GM21515 (cell line): ENCODE data around the gene ADIRF.
"Not testable (repeated sequence)": the region's sequence is repeated elsewhere in the genome, so short reads cannot be mapped to it uniquely, and the experiment has no call there.

ENCODE experiments used
- ATAC-seq: cut with Tn5 transposase; IDR thresholded peaks from one replicate; pipeline ENCODE4 v1.9.1; 2021; ENCODE audit not compliant: unreplicated experiment

Gene ADIRF

GRCh38 chr10:86976362-86977056 is 8.2 kb downstream of the ADIRF start:
- ATAC-seq, result no peak

- ATAC-seq, result not testable (repeated sequence)
Observed at GRCh38 chr10:86978457-86978856, 10.2 kb downstream of the ADIRF start.

GRCh38 chr10:86979296-86979818 is 11.1 kb downstream of the ADIRF start:
- ATAC-seq, result no peak

GRCh38 chr10:86979977-86980448 is 11.7 kb downstream of the ADIRF start:
- ATAC-seq, result no peak

- not testable (repeated sequence) for ATAC-seq
Observed at GRCh38 chr10:86981020-86981419, 12.7 kb downstream of the ADIRF start.

GRCh38 chr10:86981716-86982115 is 13.4 kb downstream of the ADIRF start:
- no peak for ATAC-seq

GRCh38 chr10:86984498-86984897 is 16.2 kb downstream of the ADIRF start:
- ATAC-seq, result not testable (repeated sequence)

GRCh38 chr10:86988520-86988919 is 20.2 kb downstream of the ADIRF start:
- ATAC-seq, result no peak

- not testable (repeated sequence) for ATAC-seq
Observed at GRCh38 chr10:86991362-86991761, 23.1 kb downstream of the ADIRF start.

- no peak for ATAC-seq
Observed at GRCh38 chr10:86992456-86992855, 24.2 kb downstream of the ADIRF start.

- no peak for ATAC-seq
Observed at GRCh38 chr10:86992929-86993328, 24.6 kb downstream of the ADIRF start.

- not testable (repeated sequence) for ATAC-seq
Observed at GRCh38 chr10:86999802-87000403, 31.6 kb downstream of the ADIRF start.

GRCh38 chr10:87000491-87000890 is 32.2 kb downstream of the ADIRF start:
- no peak for ATAC-seq

GRCh38 chr10:87007124-87007523 is 38.8 kb downstream of the ADIRF start:
- not testable (repeated sequence) for ATAC-seq

- not testable (repeated sequence) for ATAC-seq
Observed at GRCh38 chr10:87007674-87008073, 39.4 kb downstream of the ADIRF start.

- ATAC-seq, result not testable (repeated sequence)
Observed at GRCh38 chr10:87008303-87008702, 40.0 kb downstream of the ADIRF start.

- ATAC-seq, result not testable (repeated sequence)
Observed at GRCh38 chr10:87009134-87009696, 40.9 kb downstream of the ADIRF start.

GRCh38 chr10:87013528-87013927 is 45.2 kb downstream of the ADIRF start:
- ATAC-seq, result not testable (repeated sequence)

- ATAC-seq, result not testable (repeated sequence)
Observed at GRCh38 chr10:87014986-87015716, 46.9 kb downstream of the ADIRF start.

GRCh38 chr10:87018127-87018526 is 49.8 kb downstream of the ADIRF start:
- not testable (repeated sequence) for ATAC-seq

- ATAC-seq, result not testable (repeated sequence)
Observed at GRCh38 chr10:87019066-87019465, 50.8 kb downstream of the ADIRF start.
